H9 (cell line): ENCODE results near the gene PCNX4. TPM values are rescaled to one million over a fixed set of nuclear protein-coding genes. Genes with fewer than 3 reads are reported as not detected.

Experiments
- DNase-seq: peaks from one replicate; pipeline ENCODE4 v3.0.0-alpha.2; 2017
- H2AFZ ChIP-seq: one replicate; pipeline ENCODE4 v1.6.1; 2013; ENCODE audit warnings: mild to moderate bottlenecking, low read length, control low read depth, moderate library complexity
- H2AK5ac ChIP-seq: 2 replicates; pipeline ENCODE4 v1.6.1; 2013; ENCODE audit warnings: low read length, control low read depth, mixed read lengths; ENCODE audit not compliant: insufficient read length
- H2BK120ac ChIP-seq: one replicate; pipeline ENCODE4 v1.6.1; 2013; ENCODE audit warnings: low read depth, mild to moderate bottlenecking, low read length, control low read depth, inconsistent platforms; ENCODE audit not compliant: poor library complexity, severe bottlenecking
- H2BK12ac ChIP-seq: 2 replicates; pipeline ENCODE4 v1.6.1; 2013; ENCODE audit warnings: low read length, control low read depth, mixed read lengths, low read depth; ENCODE audit not compliant: insufficient read length
- H2BK15ac ChIP-seq: 2 replicates; pipeline ENCODE4 v1.6.1; 2013; ENCODE audit warnings: low read depth, low read length, control low read depth
- H2BK20ac ChIP-seq: one replicate; pipeline ENCODE4 v1.6.1; 2013; ENCODE audit warnings: low read depth, mild to moderate bottlenecking, low read length, control low read depth, inconsistent platforms; ENCODE audit not compliant: poor library complexity, severe bottlenecking
- H2BK5ac ChIP-seq: 2 replicates; pipeline ENCODE4 v1.6.1; 2013; ENCODE audit warnings: low read length, control low read depth, mixed read lengths; ENCODE audit not compliant: insufficient read length
- H3K14ac ChIP-seq: 2 replicates; pipeline ENCODE4 v1.6.1; 2013; ENCODE audit warnings: low read length, control low read depth; ENCODE audit not compliant: insufficient read depth
- H3K18ac ChIP-seq: 2 replicates; pipeline ENCODE4 v1.6.1; 2013; ENCODE audit warnings: low read depth, mild to moderate bottlenecking, mixed read lengths, low read length, control low read depth; ENCODE audit not compliant: insufficient read length
- H3K23ac ChIP-seq: 2 replicates; pipeline ENCODE4 v1.6.1; 2013; ENCODE audit warnings: low read length, control low read depth, mixed read lengths, low read depth; ENCODE audit not compliant: insufficient read length
- H3K23me2 ChIP-seq: 2 replicates; pipeline ENCODE4 v1.6.1; 2013; ENCODE audit warnings: low read depth, mild to moderate bottlenecking, mixed read lengths, low read length, control low read depth; ENCODE audit not compliant: insufficient read length, poor library complexity, severe bottlenecking
- H3K27ac ChIP-seq: 2 replicates; pipeline ENCODE4 v1.5.1; 2013; ENCODE audit warnings: low read length, control low read depth, mixed read lengths, low read depth; ENCODE audit not compliant: insufficient read length
- H3K27me3 ChIP-seq: 2 replicates; pipeline ENCODE4 v1.6.1; 2013; ENCODE audit warnings: low read length, control low read depth, inconsistent platforms; ENCODE audit not compliant: insufficient read depth
- H3K4ac ChIP-seq: 2 replicates; pipeline ENCODE4 v1.6.1; 2013; ENCODE audit warnings: low read depth, mild to moderate bottlenecking, control low read depth, inconsistent platforms, low read length, moderate library complexity
- H3K4me1 ChIP-seq: 2 replicates; pipeline ENCODE4 v1.6.1; 2013; ENCODE audit warnings: low read length, control low read depth, inconsistent platforms; ENCODE audit not compliant: insufficient read depth
- H3K4me2 ChIP-seq: 2 replicates; pipeline ENCODE4 v1.6.1; 2013; ENCODE audit warnings: low read length, control low read depth, mixed read lengths; ENCODE audit not compliant: insufficient read length, insufficient read depth
- H3K56ac ChIP-seq: 2 replicates; pipeline ENCODE4 v1.6.1; 2013; ENCODE audit warnings: low read depth, mild to moderate bottlenecking, mixed read lengths, low read length, control low read depth; ENCODE audit not compliant: insufficient read length
- H3K79me1 ChIP-seq: 2 replicates; pipeline ENCODE4 v1.6.1; 2013; ENCODE audit warnings: low read depth, mild to moderate bottlenecking, moderate library complexity, low read length, control low read depth, inconsistent platforms; ENCODE audit not compliant: insufficient read depth, poor library complexity, severe bottlenecking
- H3K79me2 ChIP-seq: 2 replicates; pipeline ENCODE4 v1.6.1; 2013; ENCODE audit warnings: low read length, control low read depth, inconsistent platforms; ENCODE audit not compliant: insufficient read depth
- H3K9ac ChIP-seq: 2 replicates; pipeline ENCODE4 v1.6.1; 2013; ENCODE audit warnings: low read length, control low read depth, mixed read lengths; ENCODE audit not compliant: insufficient read length; ENCODE audit errors: extremely low read depth
- H3K9me3 ChIP-seq: one replicate; pipeline ENCODE4 v1.6.1; 2013; ENCODE audit warnings: low read depth, low read length, inconsistent platforms; ENCODE audit not compliant: control insufficient read depth
- H3T11ph ChIP-seq: one replicate; pipeline ENCODE4 v1.6.1; 2013; ENCODE audit warnings: mild to moderate bottlenecking, low read length, control low read depth, inconsistent platforms
- H4K20me1 ChIP-seq: one replicate; pipeline ENCODE4 v1.6.1; 2013; ENCODE audit not compliant: control insufficient read depth, insufficient read length, insufficient read depth
- H4K5ac ChIP-seq: 2 replicates; pipeline ENCODE4 v1.6.1; 2013; ENCODE audit warnings: low read depth, mild to moderate bottlenecking, mixed read lengths, low read length, control low read depth; ENCODE audit not compliant: insufficient read length
- H4K8ac ChIP-seq: replicated peaks from 2 replicates; pipeline ENCODE4 v1.6.1; 2013; ENCODE audit warnings: low read length, control low read depth, mixed read lengths, low read depth; ENCODE audit not compliant: insufficient read length
- H4K91ac ChIP-seq: 2 replicates; pipeline ENCODE4 v1.6.1; 2013; ENCODE audit warnings: low read depth, mild to moderate bottlenecking, moderate library complexity, mixed read lengths, low read length, control low read depth; ENCODE audit not compliant: insufficient read length
- H3K27ac Mint-ChIP-seq, 3 experiments: 2 replicates in 2 of 3; 3 replicates in 1 of 3; pipeline ENCODE4 v1.8.0; 2020 to 2021; ENCODE audit warnings: mixed read lengths in 3 of 3, mild to moderate bottlenecking in 1 of 3, moderate library complexity in 1 of 3
- H3K27me3 Mint-ChIP-seq: 2 replicates; pipeline ENCODE4 v1.8.0; 2021; ENCODE audit warnings: low read depth, mild to moderate bottlenecking, moderate library complexity, mixed read lengths
- H3K36me3 Mint-ChIP-seq, 3 experiments: 2 replicates in 2 of 3; 3 replicates in 1 of 3; pipeline ENCODE4 v1.8.0; 2020 to 2021; ENCODE audit warnings: low read depth in 3 of 3, mixed read lengths in 3 of 3; ENCODE audit not compliant: insufficient read depth in 1 of 3
- H3K4me1 Mint-ChIP-seq, 2 experiments: 2 replicates each; pipeline ENCODE4 v1.8.0; 2020; ENCODE audit warnings: mixed read lengths in 2 of 2
- H3K4me3 Mint-ChIP-seq, 2 experiments: 2 replicates in 1 of 2; 3 replicates in 1 of 2; pipeline ENCODE4 v1.8.0; 2020 to 2021; ENCODE audit warnings: mild to moderate bottlenecking in 2 of 2, mixed read lengths in 2 of 2, moderate library complexity in 1 of 2
- H3K9me3 Mint-ChIP-seq, 2 experiments: 2 replicates in 1 of 2; 3 replicates in 1 of 2; pipeline ENCODE4 v1.8.0; 2020; ENCODE audit warnings: mild to moderate bottlenecking in 2 of 2, mixed read lengths in 2 of 2, moderate library complexity in 1 of 2
- WGBS: extraction: QIAGEN DNeasy Blood & Tissue Kit; methylation state at CpG from one replicate; pipeline ENCODE4 v1.1.7; 2013; ENCODE audit warnings: missing lambda C conversion rate, low lambda C conversion rate, mixed read lengths; ENCODE audit not compliant: insufficient read length; ENCODE audit errors: extremely low coverage; 5-methylcytosine and 5-hydroxymethylcytosine counted together
- total RNA-seq: library from RNA; stranded (reverse); gene quantifications from 2 replicates; pipeline ENCODE4 v1.2.1, GENCODE V29; 2021
- TF ChIP-seq, protein P1 (sequence below): fragments of 200-600 bp; sonication (generic); conservative IDR thresholded peaks from 3 replicates; pipeline ENCODE4 v1.8.0; 2021; ENCODE audit warnings: antibody characterized with exemption, mild to moderate bottlenecking

The PCNX4 gene
- total RNA-seq, 1 experiment from 2014 or later = 40.0 TPM

GRCh38 chr14:60164404-60164711 is 72.6 kb downstream of the PCNX4 start:
- H2BK20ac ChIP-seq = no peak overlapping the region
- no peak overlapping the region for H2BK15ac ChIP-seq
- no peak overlapping the region for H3K9ac ChIP-seq
- H4K91ac ChIP-seq = no peak overlapping the region
- H3K9me3 ChIP-seq = no peaks in the 10 kb centered on the region
- H3K27me3 ChIP-seq = no peaks in the 10 kb centered on the region
- H3K23ac ChIP-seq = no peak overlapping the region
- H3K14ac ChIP-seq = no peak overlapping the region
- H2BK120ac ChIP-seq = no peak overlapping the region
- H3K27ac ChIP-seq = no peak overlapping the region
- H2AFZ ChIP-seq = no peak overlapping the region
- H3K23me2 ChIP-seq = peaks cover 7% of the 10 kb centered on the region
- no peak overlapping the region for H2AK5ac ChIP-seq
- H2BK5ac ChIP-seq = no peak overlapping the region
- peaks cover 6% of the 10 kb centered on the region; the same call in 1 of the 2 replicates for H3K4me1 ChIP-seq
- Mint-ChIP-seq H3K9me3 (no peaks in the 10 kb centered on the region), H3K27ac (no peak overlapping the region), H3K4me1 (peaks cover 26% of the 10 kb centered on the region in 2 experiments), H3K4me3 (peak overlapping the region; percentile 87 to 97), H3K27me3 (peaks cover 8% of the 10 kb centered on the region), H3K36me3 (no peaks in the 10 kb centered on the region)
- no peak overlapping the region for H3K56ac ChIP-seq
- H3K4me2 ChIP-seq = peak overlapping the region; percentile 97
- WGBS = no CpG with 5 or more reads among the region's 5 CpGs
- no peak overlapping the region for H3K18ac ChIP-seq
- TF ChIP-seq, protein P1, sequence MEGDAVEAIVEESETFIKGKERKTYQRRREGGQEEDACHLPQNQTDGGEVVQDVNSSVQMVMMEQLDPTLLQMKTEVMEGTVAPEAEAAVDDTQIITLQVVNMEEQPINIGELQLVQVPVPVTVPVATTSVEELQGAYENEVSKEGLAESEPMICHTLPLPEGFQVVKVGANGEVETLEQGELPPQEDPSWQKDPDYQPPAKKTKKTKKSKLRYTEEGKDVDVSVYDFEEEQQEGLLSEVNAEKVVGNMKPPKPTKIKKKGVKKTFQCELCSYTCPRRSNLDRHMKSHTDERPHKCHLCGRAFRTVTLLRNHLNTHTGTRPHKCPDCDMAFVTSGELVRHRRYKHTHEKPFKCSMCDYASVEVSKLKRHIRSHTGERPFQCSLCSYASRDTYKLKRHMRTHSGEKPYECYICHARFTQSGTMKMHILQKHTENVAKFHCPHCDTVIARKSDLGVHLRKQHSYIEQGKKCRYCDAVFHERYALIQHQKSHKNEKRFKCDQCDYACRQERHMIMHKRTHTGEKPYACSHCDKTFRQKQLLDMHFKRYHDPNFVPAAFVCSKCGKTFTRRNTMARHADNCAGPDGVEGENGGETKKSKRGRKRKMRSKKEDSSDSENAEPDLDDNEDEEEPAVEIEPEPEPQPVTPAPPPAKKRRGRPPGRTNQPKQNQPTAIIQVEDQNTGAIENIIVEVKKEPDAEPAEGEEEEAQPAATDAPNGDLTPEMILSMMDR = no peak
- H3K4ac ChIP-seq = no peak overlapping the region
- H2BK12ac ChIP-seq = no peak overlapping the region
- no peak for DNase-seq
- H3K79me2 ChIP-seq = no peaks in the 10 kb centered on the region
- no peaks in the 10 kb centered on the region for H3K79me1 ChIP-seq
- no peak overlapping the region for H4K5ac ChIP-seq
- no peak overlapping the region for H3T11ph ChIP-seq
- H4K8ac ChIP-seq = no peak overlapping the region
- H4K20me1 ChIP-seq = no peaks in the 10 kb centered on the region
